ENCODE measurements around the gene TMEM33.

Gene TMEM33

DNA sequence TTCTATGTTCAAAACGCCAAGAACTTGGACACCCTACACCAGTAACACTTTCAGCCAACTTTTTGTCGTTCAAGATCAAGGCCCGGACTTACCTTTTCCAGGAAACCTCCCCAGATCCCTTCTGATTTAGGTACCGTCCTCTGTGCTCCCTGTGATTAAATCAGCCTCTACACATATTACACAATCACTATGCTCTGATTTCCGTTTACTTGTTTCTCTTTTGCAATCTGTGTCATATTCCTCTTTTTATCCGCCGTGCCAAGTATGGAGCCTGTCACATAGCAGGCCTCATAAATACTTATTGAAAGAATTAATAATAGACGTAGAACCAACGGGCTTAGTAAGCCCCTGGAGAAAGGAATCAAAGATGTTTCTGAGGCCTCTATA, 722 bp upstream of the TMEM33 start:
- Histone ChIP-seq H3K4me3 (peak overlapping the region; percentile 60 to 98 (median 84)), H3K27ac (peak overlapping the region in 10 of 21 experiments; percentile 7 to 94 (median 88))

GRCh38 chr4:41935652-41936021, 408 bp downstream of the TMEM33 start:
- Histone ChIP-seq H3K27ac (peak overlapping the region in 20 of 21 experiments; percentile 66 to 94 (median 90)), H3K4me3 (peak overlapping the region; percentile 60 to 98 (median 84))

- peak overlapping the region in 5 of 21 experiments; percentile 6 to 52 (median 47) for H3K27ac ChIP-seq
These were observed 3.9 kb downstream of the TMEM33 start for GRCh38 chr4:41939016-41939626.

DNA sequence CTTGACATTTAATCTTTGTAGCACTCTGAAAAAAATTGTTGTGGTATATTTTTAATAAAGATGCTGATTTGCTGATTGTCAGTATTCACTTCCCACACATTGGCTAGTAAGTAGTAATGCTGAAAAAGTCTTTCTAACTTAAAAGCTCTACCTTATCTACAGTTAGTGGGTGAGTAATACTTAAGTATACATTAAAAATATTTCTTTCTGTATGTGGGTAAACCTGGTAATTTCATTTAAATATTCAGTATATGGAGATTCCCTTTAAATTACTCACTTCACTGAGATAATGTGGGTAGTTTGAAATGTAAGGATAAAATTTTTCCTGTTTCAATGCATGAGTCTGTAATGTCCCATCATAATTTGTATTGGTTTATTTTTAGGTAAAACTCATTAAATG, 5.6 kb downstream of the TMEM33 start:
- no peak overlapping the region for H3K27ac ChIP-seq
- no peak overlapping the region for H3K4me3 ChIP-seq

More at GRCh38 chr4:41939016-41939626, 3.9 kb downstream of the TMEM33 start:
- no peak overlapping the region for H3K4me3 ChIP-seq

- Histone ChIP-seq H3K4me3 (no peak overlapping the region), H3K27ac (no peak overlapping the region)
These were observed 8.3 kb downstream of the TMEM33 start for GRCh38 chr4:41943506-41943905.

GRCh38 chr4:41944089-41944488, 8.9 kb downstream of the TMEM33 start:
- H3K27ac ChIP-seq: no peak overlapping the region

DNA sequence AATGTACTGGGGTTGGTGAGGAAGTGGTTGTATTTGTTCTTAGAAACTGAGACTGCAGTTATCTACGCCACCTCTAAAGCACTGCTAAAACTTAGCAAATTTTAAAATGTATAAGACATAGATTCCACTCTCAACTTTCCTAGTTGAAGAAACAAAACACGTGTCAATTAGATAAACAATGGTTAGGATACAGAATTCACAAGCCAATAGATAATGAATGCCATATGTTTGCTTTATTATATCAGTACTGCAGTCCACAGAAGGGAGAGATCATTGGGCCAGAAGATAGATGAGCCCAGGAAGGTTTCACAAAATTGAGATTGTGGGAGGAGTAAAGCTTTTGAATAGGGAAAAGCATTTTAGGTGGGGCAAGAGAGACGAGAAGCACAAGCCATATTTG, 14.3 kb downstream of the TMEM33 start:
- no peak overlapping the region for H3K27ac ChIP-seq
- H3K4me3 ChIP-seq: no peak overlapping the region

More at GRCh38 chr4:41944089-41944488, 8.9 kb downstream of the TMEM33 start:
- no peak overlapping the region for H3K4me3 ChIP-seq

DNA sequence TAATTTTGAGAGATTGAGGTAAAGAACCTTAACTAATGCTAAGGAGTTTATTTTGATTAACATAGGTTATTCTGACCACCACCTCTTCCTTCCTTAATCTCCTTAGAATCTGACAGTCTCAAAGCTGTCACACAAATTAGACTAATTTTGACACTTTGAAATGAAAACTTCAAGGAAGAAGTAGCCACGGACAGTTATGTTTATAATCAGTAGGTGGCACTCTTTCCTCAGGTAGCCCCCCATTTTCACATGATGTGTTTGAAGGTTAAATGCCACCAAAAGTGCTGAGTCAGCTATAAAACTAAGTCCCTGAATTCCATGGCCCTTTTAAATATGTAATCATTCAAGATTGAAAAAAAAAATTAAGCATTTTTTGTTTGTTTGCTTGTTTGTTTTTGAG, 22.4 kb downstream of the TMEM33 start:
- H3K27ac ChIP-seq: no peak overlapping the region
- H3K4me3 ChIP-seq: no peak overlapping the region

- H3K4me3 ChIP-seq: no peak overlapping the region
These were observed 27.9 kb downstream of the TMEM33 start for GRCh38 chr4:41963105-41963504.

DNA sequence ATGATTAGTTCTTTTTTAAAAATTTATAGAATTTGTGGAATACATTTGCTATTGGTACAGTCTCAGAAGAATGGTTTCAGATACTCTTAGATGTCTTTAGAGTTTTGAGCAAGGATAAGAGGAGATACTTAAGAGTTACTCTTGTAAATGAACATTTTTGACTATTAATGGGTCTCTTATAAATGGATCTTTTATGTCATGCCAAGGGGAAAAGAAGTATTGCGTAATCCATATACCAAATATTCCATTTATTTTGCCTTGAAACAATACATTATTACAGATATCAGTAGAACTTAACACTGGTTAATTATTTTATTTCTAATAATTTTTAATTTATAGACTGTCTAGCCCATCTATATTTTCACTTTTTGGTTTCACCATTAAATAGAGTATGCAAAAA, 29.2 kb downstream of the TMEM33 start:
- Histone ChIP-seq H3K4me3 (no peak overlapping the region), H3K27ac (no peak overlapping the region)

More at GRCh38 chr4:41963105-41963504, 27.9 kb downstream of the TMEM33 start:
- H3K27ac ChIP-seq: no peak overlapping the region

DNA sequence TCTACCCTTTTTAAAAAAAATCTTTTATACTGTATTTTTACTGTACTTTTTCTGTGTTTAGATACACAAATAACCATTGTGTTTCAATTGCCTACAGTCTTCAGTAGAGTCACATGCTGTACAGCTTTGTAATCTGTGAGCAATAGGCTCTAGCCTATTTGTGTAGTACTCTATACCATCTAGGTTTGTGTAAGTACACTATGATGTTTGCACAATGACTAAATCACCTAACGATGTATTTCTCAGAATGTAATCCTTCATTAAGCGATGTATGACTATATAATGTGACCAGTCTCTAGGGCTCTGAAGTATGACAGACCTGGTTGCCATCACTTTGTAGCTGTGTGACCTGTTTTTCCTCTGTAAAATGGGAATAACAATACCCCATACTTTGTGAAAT, 32.2 kb downstream of the TMEM33 start:
- no peak overlapping the region for H3K27ac ChIP-seq
- H3K4me3 ChIP-seq: no peak overlapping the region

DNA sequence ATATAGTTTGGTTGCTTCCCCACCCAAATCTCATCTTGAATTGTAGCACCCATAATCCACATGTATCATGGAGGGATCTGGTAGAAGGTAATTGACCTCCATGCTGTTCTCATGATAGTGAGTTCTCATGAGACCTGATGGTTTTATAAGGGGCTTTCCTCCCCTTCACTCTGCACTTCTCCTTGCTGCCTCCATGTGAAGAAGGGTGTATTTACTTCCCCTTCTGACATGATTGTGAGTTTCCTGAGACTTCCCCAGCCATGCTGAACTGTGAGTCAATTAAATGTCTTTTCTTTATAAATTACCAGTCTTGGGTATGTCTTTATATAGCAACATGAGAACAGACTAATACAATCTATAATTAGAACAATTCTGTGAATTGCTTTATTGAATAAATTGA, 34.4 kb downstream of the TMEM33 start:
- no peak overlapping the region for H3K4me3 ChIP-seq

DNA sequence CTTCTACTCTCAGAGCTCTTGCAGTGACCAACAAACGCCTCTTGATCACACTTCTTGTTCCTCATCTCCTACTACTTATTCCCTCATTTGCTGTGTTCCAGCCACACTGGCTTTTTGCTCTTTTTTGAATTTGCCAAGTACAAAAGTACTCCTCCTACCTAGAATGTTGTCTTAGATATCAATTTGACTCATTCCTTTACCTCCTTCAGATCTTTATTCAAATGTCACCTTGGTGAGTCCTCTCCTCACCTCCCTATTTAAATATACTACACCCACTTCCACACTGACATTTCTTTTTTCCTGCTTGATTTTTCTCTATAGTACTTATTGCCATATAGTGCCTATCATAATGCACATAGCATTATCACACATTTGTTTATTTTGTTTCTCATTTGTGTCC, 40.1 kb downstream of the TMEM33 start:
- no peak overlapping the region for H3K4me3 ChIP-seq
- no peak overlapping the region for H3K27ac ChIP-seq

More for the DNA sequence above, 34.4 kb downstream of the TMEM33 start:
- no peak overlapping the region for H3K27ac ChIP-seq

DNA sequence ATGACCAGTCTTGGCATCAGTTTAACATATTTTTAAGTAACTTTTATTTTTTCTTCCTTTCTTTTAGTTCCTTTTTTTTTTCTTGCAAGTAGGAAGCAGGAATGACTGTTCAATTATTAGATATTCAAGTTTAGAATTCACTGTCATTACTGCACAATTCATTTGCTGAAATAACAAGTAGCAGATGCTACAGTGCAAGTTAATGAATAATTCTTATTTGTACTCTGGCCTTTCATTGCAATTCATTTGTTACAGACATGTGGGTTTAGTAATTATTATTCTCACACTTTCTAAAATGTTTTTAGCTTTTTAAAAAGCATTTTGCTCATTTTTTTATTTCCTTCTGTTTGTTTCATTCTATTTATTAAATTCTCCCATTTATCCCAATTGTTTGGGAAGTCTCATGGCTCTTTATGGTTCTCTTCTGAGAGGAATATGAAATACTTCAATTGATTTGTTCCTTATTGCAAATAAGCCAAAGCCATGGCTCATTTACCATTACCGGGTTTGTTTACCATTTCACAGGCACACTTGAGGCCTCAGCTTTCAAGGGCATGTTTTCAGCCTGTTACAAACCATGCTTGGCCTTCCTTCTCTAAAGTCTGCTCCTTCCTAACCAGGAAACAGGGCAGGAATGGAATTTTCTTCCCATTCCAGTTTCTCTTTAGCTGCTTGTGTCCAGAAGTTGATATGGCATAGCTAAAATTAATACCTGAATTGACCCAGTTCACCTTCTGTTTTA, 41.7 kb downstream of the TMEM33 start:
- H3K4me3 ChIP-seq: no peak overlapping the region
- H3K27ac ChIP-seq: no peak overlapping the region

DNA sequence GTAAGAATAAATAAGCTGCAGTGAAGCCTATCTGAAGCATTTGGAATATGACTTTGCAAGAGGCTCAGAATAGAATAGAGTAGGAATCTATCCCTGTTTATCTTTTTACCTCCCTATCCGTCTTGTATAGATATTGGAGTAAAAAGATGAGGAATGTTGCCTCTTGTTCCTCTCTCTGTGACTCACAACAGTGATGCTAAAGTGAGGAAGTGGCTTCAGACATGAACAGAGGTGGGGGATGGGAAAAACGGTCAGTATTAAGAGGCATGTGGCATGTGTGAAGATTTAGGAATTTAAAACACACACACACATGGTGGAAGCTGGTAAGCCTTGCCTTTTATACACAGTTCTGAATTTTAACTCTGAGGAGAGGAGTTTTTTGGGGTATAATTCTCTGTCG, 42.5 kb downstream of the TMEM33 start:
- Histone ChIP-seq H3K4me3 (no peak overlapping the region), H3K27ac (no peak overlapping the region)

DNA sequence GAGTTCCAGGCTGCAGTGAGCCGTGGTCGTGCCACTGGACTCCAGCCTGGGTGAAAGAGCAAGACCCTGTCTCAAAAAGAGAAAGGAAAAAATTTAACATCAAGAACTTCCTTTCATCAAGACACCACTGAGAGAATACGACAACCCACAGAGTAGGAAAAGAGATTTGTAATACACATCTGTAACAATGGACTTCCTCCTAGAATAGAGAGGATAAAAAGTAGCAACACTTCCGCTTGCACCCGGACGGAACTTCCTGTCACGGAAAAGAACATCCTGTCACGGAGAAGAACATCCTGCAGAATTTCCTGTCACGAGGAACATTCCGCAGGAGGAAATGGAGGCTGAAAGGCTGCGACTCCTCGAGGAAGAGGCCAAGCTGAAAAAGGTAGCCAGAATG, 46.2 kb downstream of the TMEM33 start, which contains the start of gene DCAF4L1:
Gene DCAF4L1, plus strand, starts transcription at position 301 of the 400 bp plus-strand sequence. Its CDS starts 37 bp downstream, at position 338.
- H3K4me3 ChIP-seq: no peak within 1 kb of the TSS

DNA sequence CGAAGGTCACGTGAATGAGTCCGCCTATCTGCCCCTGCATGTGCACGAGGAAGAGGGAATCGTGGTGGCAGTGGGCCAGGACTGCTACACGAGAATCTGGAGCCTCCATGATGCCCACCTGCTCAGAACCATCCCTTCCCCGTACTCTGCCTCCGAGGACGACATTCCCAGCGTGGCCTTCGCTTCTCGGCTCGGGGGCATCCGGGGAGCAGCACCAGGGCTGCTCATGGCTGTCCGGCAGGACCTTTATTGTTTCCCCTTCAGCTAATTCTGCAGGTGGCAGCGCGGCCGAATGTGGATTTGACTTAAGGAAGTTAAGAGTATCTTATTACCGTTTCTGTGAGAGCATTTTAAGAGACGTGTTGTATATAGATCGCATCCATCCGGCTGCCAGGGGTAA, 47.5 kb downstream of the TMEM33 start:
- H3K27ac ChIP-seq: no peak overlapping the region
- no peak overlapping the region for H3K4me3 ChIP-seq

More for the DNA sequence above, 46.2 kb downstream of the TMEM33 start, which contains the start of gene DCAF4L1:
- no peak within 1 kb of the TSS for H3K27ac ChIP-seq

GRCh38 chr4:41985151-41985550, 49.9 kb downstream of the TMEM33 start:
- Histone ChIP-seq H3K4me3 (no peak overlapping the region), H3K27ac (no peak overlapping the region)

DNA sequence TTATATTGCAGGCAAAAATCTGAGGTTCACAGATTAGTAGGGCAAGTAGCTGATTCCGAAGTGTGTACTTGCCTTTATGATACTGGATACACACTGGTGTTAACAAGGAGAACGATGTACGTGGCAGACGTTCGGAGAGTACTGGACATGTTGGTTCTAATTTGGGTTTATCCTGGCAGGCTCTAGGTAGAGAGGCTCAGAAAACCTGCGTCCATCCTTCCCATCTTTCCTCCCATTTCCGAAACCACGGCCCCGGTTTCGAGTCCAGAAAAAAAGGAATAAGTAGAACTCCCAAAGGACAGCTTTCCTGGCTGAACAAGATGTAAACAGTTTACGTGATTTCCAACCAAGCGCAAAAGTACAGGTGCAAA, 54.8 kb downstream of the TMEM33 start:
- peak overlapping the region in 18 of 21 experiments; percentile 38 to 92 (median 76) for H3K27ac ChIP-seq
- H3K4me3 ChIP-seq: peak overlapping the region; percentile 66 to 100 (median 82)

GRCh38 chr4:41990365-41991111, 55.3 kb downstream of the TMEM33 start, which contains the start of gene SLC30A9:
Gene SLC30A9 (plus strand): TSS chr4:41990530. CDS start chr4:41990652, 122 bp downstream.
- Histone ChIP-seq H3K27ac (peak within 1 kb of the TSS; percentile 43 to 92 (median 83)), H3K4me3 (peak within 1 kb of the TSS; percentile 66 to 100 (median 82))
